Measurements from ENCODE around the gene PSEN2. TPM values are rescaled to one million over a fixed set of nuclear protein-coding genes. Genes with fewer than 3 reads are reported as not detected.

PSEN2 gene
- total and polyA plus RNA-seq, 2 donors (not counting 3 experiments of a cell fraction or from before 2014, with no cell fraction given) = 12.5 to 19.3 TPM

GRCh38 chr1:226908419-226908818 lies 38.0 kb downstream of the PSEN2 start:
- no peak for DNase-seq (ENCODE audit: low read depth, low spot score)
- Histone ChIP-seq H2AFZ (ENCODE audit: low read depth, low read length) (no peak overlapping the region), H3K4me2 (ENCODE audit: insufficient read depth, low read length) (no peak overlapping the region), H3K27me3 (ENCODE audit: control insufficient read depth in 2 of 2, insufficient read depth in 2 of 2, low read length in 2 of 2) (no peaks in the 10 kb centered on the region), H3K36me3 (ENCODE audit: control insufficient read depth in 2 of 2, extremely low read depth in 1 of 2, insufficient read depth in 2 of 2, low read length in 2 of 2) (no peaks in the 10 kb centered on the region), H3K27ac (ENCODE audit: insufficient read depth, low read depth, low read length) (no peak overlapping the region), H3K9me3 (replicated peaks; ENCODE audit: control insufficient read depth, insufficient read depth, low read length) (no peaks in the 10 kb centered on the region), H3K4me1 (ENCODE audit: control insufficient read depth, extremely low read depth, insufficient read depth, low read length) (no peaks in the 10 kb centered on the region), H3K9ac (replicated peaks; ENCODE audit: extremely low read depth, insufficient read depth, low read length) (no peak overlapping the region), H3K9me1 (replicated peaks; ENCODE audit: control insufficient read depth, extremely low read depth, insufficient read depth, low read length) (no peaks in the 10 kb centered on the region), H3K79me2 (ENCODE audit: control insufficient read depth, insufficient read depth, low read length) (no peaks in the 10 kb centered on the region), H3K4me3 (replicated peaks in 1 of 3; ENCODE audit: insufficient read depth in 1 of 3, low read depth in 1 of 3, low read length in 3 of 3) (no peak overlapping the region), H4K20me1 (replicated peaks; ENCODE audit: control insufficient read depth, extremely low read depth, insufficient read depth, low read length) (no peaks in the 10 kb centered on the region)
- ChIA-PET POLR2A (no interaction called here), CTCF (interaction anchor here (0.8 to 1.5 kb wide), 2 partner anchors 14 to 539 kb away, joined by 3 read pairs; no protein-coding TSS in a partner anchor)
- no TSS peak for BruUV-seq (replicated peaks)
- TF ChIP-seq POLR2A (IDR thresholded peaks at IDR 0.05; ENCODE audit: low read depth, low read length) (no peak), POLR2AphosphoS5 (IDR thresholded peaks at IDR 0.05; ENCODE audit: insufficient read depth, low read depth, low read length) (no peak), EZH2 (IDR thresholded peaks at IDR 0.05; ENCODE audit: borderline replicate concordance, low read depth, low read length, severe bottlenecking) (no peak), CTCF (IDR thresholded peaks at IDR 0.05; ENCODE audit: extremely low read depth in 1 of 2, insufficient read depth in 1 of 2, low read depth in 1 of 2, low read length in 2 of 2) (no peak), MYC (IDR thresholded peaks at IDR 0.05; ENCODE audit: low read depth, low read length) (no peak), FOS (IDR thresholded peaks at IDR 0.05; ENCODE audit: borderline replicate concordance, insufficient read depth, low read length) (no peak), GATA2 (IDR thresholded peaks at IDR 0.05; ENCODE audit: insufficient read depth, insufficient read length, low read depth, low read length) (no peak), JUN (IDR thresholded peaks at IDR 0.05; ENCODE audit: borderline replicate concordance, insufficient read depth, insufficient read length, low read depth) (no peak)
- TF ChIP-seq, protein P1, sequence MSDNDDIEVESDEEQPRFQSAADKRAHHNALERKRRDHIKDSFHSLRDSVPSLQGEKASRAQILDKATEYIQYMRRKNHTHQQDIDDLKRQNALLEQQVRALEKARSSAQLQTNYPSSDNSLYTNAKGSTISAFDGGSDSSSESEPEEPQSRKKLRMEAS (IDR thresholded peaks at IDR 0.05; ENCODE audit: insufficient read depth, insufficient read length) = no peak
- dilution Hi-C loops (cut with MboI; ENCODE audit: extremely low pct_ligation_motif_present, low sequenced_read_pairs) = no loop called here
- intact Hi-C loops (cut with micrococcal nuclease) = no loop called here
- FAIRE-seq = no peak
